Hepatic stellate cell (primary cell): ENCODE data around the gene UBTD2.

Experiments
- DNase-seq: peaks from one replicate; pipeline ENCODE4 v3.0.0; 2011; ENCODE audit warnings: low spot score

The UBTD2 gene

DNA sequence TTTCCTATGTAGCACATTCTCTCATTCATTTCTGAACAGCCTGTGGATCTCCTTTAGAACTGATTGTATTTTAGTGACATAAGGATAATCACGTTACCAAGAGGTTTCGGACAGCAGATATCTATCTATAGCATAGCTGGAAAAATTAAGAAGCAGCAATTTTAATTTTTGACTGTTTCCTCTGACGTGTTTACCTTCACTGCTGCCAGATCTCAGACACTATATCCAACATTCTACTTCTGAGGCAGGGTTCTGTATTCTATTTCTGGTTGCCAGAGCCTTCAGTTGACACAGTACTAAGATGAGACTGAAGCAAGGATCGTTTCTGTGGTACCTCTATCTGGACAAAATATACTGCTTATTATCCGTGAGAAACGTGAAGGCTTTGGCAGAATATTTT, 89.7 kb downstream of the UBTD2 start, which contains the start of gene EFCAB9:
TSS of gene EFCAB9 (plus strand) at position 301 of the 400 bp plus-strand sequence. CDS start at position 302, 1 bp downstream.
- no peak for DNase-seq

DNA sequence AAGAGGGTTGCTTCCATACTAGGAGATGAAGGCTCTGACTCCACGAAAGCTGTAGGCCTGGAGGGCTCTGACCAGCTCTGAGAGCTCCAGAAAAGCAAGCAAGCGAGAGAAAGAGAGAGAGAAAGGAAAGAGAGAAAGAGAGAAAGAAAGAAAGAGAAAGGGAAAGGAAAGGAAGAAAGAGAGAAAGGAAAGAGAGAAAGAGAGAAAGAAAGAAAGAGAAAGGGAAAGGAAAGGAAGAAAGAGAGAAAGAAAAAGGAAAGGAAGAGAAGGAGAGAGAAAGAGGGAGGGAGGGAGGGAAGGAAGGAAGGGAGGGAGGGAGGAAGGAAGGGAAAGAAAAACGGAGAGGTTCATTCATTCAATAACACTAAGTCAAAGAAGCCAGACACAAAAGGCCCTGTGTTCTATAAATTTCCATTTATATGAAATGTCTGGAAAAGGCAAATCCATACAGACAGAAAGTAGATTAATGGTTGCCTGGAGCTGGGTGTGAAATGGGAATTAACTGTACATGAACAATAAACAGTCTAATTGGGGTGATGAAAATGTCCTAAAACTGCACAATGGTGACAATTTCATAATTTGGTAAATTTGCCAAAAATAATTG, 93.8 kb downstream of the UBTD2 start:
- no peak for DNase-seq

DNA sequence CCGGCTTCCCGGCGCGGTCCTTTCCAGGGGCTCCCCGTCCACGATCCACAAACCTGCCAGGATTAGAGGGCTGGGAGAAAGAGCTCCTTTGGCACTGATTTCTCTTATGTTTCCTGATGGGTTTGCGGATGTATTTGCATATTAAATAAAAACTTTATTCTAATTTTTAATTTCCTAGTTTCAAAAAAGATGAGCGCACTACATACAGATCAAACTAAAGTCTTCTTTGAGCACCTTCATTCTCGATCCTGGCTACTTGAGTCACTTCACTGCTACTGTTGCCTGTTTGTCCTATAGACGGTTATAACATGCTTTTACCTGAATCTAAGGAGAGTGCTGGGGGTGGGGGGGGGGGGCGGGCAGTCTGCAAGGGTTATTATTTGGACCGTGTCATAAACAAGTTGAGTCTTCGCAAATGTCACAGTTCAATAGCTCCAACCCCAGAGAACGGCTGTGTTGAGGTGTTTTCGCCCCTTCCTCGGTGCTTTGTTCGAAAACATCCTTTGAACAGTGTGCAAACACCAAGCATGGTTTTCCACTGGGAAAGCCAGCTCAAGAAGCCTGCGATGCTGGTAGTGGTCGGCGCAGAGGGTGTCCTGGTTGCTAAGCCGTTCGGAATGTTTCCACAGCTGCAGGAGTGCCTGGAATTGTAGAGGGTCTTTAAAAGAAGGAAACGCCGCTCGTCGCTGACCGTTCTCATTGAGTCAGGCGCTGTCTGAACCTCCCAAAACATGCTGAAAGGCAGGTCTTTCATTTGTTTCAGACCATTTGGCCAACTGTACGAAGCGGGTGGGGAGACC, 94.5 kb downstream of the UBTD2 start:
- no peak for DNase-seq

DNA sequence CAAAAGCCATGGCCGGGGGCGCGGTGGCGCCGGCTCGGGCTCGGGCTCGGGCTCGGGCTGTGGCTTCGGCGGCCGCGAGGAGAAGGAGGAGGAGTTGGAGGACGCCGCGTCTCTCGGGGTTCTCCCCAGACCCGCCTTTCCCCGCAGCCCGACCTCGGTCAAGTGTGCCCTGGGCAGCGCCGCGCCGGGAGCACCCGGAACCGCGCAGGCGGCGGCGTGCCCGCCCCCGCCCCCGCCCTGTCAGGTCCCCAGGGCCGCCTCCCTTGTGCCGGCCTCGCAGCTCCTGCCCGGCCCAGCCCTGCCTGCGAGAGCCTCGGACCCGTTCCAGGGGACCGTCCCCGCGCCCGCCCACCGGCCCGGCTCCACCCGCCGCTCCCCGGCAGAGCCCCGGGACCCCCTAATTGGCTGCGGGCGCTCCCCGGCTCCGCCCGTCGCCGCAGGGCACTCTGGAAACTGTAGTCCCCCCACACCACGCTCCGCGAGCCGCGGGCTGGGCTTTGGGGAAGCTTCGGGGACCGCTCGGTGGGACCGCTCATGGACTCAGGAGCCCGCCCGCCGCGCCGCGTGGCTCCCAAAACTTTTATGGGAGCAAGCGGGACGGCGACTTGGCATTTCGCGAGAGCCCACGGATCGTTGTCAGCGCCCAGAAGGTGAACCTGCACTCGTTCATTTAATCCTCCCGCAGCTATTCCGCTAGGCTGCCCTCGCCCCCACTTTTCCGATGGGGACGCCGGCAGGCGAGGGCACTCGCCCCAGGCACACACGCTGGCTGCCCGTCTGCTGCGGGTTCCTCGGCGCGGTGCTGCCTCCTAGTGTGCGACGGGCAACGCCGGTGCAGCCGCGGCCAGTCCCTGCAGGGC, 95.3 kb downstream of the UBTD2 start, which contains the start of gene STK10:
TSS of gene STK10 (minus strand) at position 192 of the 860 bp plus-strand sequence. CDS start at position 10, 182 bp downstream.
- peak; percentile 98 for DNase-seq

DNA sequence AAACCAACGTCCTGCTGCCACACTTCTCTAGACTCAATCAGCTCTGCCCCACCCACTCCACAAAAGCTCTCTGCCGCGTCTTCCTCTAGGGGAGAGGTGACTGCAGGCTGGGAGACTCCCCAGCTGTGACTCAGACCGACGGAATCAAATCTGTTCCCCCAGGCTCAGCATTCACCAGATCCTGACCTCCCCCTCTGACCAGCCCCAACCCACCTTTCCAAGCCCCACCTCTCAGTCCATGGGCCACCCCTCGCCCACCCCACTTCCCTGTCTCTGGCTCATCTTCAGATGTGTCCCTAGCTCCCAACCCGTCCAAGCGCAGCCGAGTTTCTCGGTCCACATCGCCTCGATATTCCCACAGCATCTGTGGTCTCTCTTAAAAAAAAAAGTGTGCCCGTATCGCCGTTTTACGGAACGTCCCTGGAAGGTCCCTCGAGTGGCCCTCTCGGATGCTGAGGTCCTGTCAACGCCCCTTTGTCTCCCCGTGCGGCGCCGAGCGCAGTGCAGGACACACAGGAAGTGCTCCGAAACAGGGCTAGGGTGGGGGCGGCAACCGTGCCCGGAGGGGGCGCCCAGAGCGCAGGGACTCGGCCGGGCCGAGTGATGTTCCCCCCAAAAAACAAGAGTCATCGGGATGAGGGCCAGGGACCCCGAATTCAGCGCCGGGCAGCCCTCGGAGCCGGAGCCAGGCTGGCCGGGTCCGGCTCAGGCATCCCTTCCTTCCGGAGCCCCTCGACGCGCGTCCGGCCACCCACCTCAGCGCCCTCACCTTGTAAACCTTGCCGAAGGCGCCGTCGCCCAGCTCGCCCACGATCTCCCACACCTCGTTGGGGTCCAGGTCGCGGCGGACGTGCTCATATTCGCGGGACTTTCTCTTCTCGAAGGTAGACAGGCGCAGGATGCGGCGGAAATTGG, 96.2 kb downstream of the UBTD2 start:
- DNase-seq, result peak; percentile 82

DNA sequence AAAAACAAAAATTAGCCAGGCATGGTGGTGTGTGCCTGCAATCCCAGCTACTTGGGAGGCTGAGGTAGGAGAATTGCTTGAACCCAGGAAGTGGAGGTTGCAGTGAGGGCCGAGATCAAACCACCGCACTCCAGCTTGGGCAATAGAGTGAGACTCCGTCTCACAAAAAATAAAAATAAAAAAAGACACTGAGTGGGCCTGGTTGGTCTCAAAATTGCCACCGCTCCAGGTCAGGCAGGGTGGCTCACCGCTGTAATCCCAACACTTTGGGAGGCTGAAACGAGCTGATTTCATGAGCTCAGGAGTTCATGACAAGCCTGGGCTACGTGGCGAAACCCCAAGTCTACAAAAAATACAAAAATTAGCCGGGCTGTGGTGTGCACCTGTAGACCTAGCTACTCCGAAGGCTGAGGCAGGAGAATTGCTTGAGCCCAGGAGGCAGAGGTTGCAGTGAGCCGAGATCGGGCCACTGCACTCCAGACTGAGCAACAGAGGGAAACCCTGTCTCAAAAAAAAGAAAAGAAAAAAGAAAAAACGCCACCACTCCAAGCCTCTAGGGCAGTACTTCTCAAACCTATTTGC, 97.4 kb downstream of the UBTD2 start:
- DNase-seq, result no peak

- DNase-seq, result no peak
These were observed 98.5 kb downstream of the UBTD2 start for GRCh38 chr5:172185096-172185461.

GRCh38 chr5:172183881-172184280, 99.7 kb downstream of the UBTD2 start:
- DNase-seq, result no peak

DNA sequence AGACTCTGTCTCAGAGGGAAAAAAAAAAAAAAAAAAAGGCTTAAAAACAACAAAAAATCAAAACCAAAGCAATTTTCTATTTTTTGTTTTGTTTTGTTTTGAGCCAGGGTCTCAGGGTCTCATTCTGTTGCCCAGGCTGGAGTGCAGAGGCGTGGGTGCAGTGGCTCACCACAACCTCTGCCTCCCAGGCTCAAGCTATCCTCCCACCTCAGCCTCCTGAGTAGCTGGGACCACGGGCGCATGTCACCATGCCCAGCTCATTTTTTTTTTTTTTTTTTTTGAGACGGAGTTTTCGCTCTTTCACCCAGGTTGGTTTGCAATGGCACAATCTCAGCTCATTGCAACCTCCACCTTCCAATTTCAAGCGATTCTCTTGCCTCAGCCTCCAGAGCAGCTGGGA, 101.3 kb downstream of the UBTD2 start:
- DNase-seq, result no peak

DNA sequence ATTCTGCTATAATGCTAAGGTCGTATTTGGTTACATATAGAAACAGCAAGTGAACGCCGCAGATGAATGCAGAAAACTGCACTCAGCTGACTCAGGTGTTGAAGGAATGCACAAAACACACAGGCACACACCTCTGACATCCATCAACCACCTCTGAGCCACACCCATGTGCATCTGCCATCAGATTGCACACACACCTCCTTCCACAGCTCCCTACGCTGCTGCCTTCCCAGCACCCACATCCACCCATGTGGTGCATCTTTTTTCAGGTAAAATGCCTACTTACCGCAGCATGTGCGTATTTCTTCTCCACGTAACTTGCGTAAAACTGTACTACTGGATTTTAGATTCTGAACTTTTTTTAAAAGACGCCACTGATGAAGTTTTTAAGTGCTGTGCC, 102.6 kb downstream of the UBTD2 start:
- DNase-seq, result no peak

GRCh38 chr5:172178991-172179989, 104.3 kb downstream of the UBTD2 start:
- DNase-seq, result peak; percentile 46

- no peak for DNase-seq
These were observed 105.1 kb downstream of the UBTD2 start for GRCh38 chr5:172178301-172178987.

DNA sequence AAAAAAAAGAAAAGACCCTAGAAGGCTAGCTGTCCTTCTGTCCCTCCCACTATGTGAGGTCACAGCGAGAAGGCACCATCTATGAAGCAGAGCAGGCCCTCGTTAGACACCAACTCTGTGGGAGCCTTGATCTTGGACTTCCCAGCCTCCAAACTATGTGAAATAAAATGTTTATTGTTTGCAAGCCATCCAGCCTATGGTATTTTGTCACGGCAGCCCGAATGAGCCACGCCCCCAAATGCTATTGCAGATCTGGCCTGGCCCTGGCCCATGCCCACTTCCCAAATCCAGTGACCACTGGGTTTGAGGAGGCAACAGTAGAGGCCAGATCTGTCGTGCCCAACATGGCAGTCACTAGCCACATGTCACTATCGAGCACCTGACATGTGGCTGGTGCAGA, 106.4 kb downstream of the UBTD2 start:
- DNase-seq, result no peak

- no peak for DNase-seq
These were observed 108.3 kb downstream of the UBTD2 start for GRCh38 chr5:172175263-172175719.

DNA sequence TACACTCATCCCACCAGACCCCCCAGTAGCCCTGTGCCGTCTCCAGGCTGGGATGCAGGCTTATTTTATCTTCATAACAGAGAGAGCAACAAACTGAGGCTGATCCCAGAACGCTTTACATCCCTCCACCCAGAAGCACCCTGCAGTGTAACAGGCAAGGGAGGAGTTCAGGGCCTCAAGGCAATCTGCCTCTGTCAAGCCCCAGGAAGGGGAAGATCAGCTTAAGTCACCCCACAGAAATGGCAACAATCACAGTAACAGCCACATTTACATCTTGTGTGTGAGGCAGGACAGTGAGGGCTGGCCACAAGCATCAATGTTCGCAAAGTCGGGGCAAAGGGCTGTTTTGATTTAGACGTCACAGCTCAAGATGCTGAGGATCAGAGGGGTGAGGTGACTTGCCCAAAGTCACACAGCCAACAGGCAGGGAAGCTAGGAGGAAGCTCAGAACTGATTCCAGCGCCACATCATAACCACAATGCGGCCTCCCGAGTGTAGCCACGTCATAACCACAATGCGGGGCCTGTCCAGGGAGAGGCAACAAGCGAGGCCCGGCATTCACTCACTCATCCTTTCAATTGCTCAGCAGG, 109.9 kb downstream of the UBTD2 start:
- DNase-seq, result no peak

DNA sequence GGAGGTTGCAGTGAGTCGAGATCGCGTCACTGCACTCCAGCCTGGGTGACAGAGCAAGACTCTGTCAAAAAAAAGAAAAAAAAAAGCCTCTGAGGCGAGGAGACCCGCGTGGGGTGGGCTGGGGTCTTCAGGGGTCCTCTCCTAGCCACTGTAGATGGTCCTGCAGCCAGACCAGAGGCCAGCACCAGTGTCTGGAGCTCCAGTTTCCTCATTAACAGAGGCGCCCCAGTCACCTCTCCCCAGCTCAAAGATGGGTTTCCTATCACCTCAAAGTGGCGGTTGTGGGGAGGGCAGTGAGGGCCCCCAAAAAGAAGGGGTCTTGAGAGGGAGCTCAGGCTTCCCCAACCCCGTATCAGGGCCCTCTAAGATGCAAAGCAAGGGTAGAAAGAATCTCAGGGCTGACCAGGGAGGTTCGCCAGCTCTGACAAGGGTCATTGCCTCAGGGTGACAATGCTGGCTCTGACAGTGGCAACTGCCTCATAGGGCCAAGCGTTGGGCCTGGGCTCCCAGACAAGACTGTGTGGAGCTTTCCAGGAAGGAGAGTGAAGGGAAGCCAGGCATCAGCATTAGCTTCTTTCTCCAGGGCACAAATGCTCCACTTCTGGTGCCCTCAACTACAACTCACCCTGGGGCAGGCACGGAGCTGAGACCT, 110.5 kb downstream of the UBTD2 start:
- DNase-seq, result no peak

DNA sequence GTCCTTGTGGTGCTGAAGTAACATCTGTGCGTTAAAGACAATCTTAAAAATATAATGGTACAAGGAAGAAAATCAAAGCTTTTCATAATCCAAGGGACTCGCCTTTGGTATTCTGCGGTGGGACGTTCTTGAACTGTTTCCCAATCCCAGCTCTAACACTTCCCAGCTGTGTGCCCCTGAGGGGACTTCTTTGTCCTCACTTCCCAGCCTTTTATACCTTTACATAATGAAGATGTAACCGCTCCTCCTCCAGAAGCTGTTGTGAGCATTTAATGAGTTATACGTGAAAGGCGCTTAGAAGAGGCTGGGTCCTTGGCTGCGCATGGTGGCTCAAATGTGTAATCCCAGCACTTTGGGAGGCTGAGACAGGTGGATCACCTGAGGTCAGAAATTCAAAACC, 112.4 kb downstream of the UBTD2 start:
- DNase-seq, result no peak

GRCh38 chr5:172170251-172170701, 113.3 kb downstream of the UBTD2 start:
- no peak for DNase-seq
